ENCODE data around the gene GTF3C4. TPM values are rescaled to one million over a fixed set of nuclear protein-coding genes. Genes with fewer than 3 reads are reported as not detected.

The GTF3C4 gene, protein sequence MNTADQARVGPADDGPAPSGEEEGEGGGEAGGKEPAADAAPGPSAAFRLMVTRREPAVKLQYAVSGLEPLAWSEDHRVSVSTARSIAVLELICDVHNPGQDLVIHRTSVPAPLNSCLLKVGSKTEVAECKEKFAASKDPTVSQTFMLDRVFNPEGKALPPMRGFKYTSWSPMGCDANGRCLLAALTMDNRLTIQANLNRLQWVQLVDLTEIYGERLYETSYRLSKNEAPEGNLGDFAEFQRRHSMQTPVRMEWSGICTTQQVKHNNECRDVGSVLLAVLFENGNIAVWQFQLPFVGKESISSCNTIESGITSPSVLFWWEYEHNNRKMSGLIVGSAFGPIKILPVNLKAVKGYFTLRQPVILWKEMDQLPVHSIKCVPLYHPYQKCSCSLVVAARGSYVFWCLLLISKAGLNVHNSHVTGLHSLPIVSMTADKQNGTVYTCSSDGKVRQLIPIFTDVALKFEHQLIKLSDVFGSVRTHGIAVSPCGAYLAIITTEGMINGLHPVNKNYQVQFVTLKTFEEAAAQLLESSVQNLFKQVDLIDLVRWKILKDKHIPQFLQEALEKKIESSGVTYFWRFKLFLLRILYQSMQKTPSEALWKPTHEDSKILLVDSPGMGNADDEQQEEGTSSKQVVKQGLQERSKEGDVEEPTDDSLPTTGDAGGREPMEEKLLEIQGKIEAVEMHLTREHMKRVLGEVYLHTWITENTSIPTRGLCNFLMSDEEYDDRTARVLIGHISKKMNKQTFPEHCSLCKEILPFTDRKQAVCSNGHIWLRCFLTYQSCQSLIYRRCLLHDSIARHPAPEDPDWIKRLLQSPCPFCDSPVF
- total RNA-seq: 10 to 100 TPM in 2 of 4 donors, 1 to 10 TPM in 2; 8.3 to 12.2 (median 10.6) TPM
- polyA plus RNA-seq: 10 to 100 TPM in 1 of 3 donors, 1 to 10 TPM in 2; 3.8 to 12.8 (median 4.3) TPM
- long read RNA-seq, donor 1, full-length matches to known transcripts: 16 of 17 reads
- long read RNA-seq, donor 1, partial matches to known transcripts: 1 of 17 reads
- long read RNA-seq, donor 1, other reads (novel, unspliced or antisense): 0 of 17 reads
- long read RNA-seq, donor 2, full-length matches to known transcripts: 25 of 32 reads
- long read RNA-seq, donor 2, partial matches to known transcripts: 5 of 32 reads
- long read RNA-seq, donor 2, other reads (novel, unspliced or antisense): 2 of 32 reads

DNA sequence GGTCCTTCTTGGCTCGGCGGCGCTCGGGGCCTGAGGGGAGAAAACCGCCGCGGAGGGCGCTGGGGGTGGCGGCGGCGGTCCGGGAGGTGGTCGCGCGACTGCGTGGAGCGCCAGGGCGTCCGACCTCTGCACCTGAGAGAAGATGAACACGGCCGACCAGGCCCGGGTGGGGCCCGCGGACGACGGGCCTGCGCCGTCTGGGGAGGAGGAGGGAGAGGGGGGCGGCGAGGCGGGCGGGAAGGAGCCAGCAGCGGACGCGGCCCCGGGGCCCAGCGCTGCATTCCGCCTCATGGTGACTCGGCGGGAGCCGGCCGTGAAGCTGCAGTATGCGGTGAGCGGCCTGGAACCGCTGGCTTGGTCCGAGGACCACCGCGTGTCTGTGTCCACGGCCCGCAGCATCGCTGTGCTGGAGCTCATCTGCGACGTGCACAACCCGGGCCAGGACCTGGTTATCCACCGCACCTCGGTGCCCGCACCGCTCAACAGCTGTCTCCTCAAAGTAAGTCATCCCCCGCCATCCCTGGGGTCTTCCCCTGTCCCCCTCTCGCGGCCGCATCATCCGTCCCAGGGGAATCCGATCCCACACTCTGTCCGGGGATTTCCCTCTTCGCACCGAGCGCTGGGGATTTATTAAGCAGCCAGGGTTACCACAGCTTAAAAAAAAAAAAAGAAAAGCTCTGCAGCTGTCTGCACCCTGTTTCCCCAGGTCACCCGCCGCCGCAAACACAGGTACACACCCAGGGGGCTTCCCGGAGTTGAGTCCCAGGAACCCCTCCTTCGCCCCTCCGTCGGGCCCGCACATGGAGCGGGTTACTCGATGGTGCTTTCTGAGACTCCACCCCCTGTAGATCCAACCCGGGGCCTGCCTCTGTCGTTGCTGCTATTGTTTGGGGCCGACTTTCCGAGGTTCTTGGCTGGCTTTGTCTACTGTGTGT, at the start of gene GTF3C4:
Gene GTF3C4, plus strand, starts transcription at position 8 of the 935 bp plus-strand sequence. Its CDS starts 135 bp downstream, at position 143.
- DNase-seq: peak; percentile 83 to 92
- H3K27me3 ChIP-seq (ENCODE audit: insufficient read depth in 3 of 3, low read length in 2 of 3): no peaks in the 10 kb centered on the region
- H3K27ac ChIP-seq: peak within 1 kb of the TSS; percentile 99
- H3K9me3 ChIP-seq: no peaks in the 10 kb centered on the region
- H3K4me3 ChIP-seq: peak within 1 kb of the TSS; percentile 99
- TF ChIP-seq, protein P1, sequence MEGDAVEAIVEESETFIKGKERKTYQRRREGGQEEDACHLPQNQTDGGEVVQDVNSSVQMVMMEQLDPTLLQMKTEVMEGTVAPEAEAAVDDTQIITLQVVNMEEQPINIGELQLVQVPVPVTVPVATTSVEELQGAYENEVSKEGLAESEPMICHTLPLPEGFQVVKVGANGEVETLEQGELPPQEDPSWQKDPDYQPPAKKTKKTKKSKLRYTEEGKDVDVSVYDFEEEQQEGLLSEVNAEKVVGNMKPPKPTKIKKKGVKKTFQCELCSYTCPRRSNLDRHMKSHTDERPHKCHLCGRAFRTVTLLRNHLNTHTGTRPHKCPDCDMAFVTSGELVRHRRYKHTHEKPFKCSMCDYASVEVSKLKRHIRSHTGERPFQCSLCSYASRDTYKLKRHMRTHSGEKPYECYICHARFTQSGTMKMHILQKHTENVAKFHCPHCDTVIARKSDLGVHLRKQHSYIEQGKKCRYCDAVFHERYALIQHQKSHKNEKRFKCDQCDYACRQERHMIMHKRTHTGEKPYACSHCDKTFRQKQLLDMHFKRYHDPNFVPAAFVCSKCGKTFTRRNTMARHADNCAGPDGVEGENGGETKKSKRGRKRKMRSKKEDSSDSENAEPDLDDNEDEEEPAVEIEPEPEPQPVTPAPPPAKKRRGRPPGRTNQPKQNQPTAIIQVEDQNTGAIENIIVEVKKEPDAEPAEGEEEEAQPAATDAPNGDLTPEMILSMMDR (IDR thresholded peaks at IDR 0.05): no peak
- peaks cover 0 to 8% of the 10 kb centered on the region in 2 donors for H3K36me3 ChIP-seq (ENCODE audit: insufficient read depth in 1 of 2, low read depth in 1 of 2)
- peak; percentile 32 to 89 (median 39) for ATAC-seq
- WGBS, 3 donors: 0 to 1% (median 1%) methylated on average over 65 to 82 of the region's 82 CpGs
- H3K4me1 ChIP-seq: peaks cover 48% of the 10 kb centered on the region
- intact Hi-C loops (cut with DNase I): no loop called here

DNA sequence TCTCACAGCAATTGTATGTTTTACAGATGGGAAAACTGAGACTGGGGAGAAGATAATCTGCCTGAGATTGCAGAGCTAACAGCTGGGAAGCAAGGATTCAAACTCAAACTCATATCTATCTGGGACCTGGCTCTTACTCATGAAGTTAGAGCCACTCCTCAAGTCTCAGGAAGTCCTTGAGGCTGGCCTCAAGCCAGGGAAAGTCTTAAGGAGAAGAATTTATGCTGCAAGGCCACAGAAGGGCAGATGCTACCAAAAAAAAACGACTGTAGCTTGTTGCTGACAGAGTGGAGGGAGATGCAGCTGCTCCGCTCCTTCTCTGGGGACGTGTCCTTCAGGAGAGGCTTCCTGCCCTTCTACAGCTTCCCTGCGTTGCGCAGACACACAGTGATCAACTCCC, 48.1 kb upstream of the GTF3C4 start:
- no peak for DNase-seq

DNA sequence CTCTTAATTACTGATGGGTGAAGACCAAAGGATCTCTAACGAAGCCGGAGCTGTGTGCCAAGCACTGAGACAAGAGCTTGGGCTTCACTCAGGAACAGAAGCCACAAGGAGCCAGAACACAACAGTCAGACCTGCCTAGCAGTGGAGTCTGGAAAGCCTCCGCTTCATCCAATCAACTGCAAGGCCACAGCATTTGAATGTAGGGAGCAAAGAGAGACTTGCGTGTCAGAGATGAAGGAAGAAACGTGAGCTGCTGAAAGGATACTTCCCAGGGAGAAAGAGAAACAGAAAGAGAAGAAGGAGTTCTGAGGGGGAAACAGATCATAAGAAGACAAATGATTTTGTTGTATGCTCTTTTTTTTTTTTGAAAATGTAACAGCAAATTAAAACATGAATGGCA, 44.0 kb upstream of the GTF3C4 start:
- intact Hi-C loops (cut with DNase I): no loop called here
- DNase-seq (no peak), ATAC-seq (no peak)
- Histone ChIP-seq H3K27me3 (ENCODE audit: insufficient read depth in 3 of 3, low read length in 2 of 3) (no peaks in the 10 kb centered on the region), H3K4me1 (no peaks in the 10 kb centered on the region), H3K27ac (no peak overlapping the region), H3K9me3 (no peaks in the 10 kb centered on the region), H3K4me3 (no peak overlapping the region), H3K36me3 (ENCODE audit: insufficient read depth in 1 of 2, low read depth in 1 of 2) (peaks cover 2 to 94% of the 10 kb centered on the region in 2 donors)
- TF ChIP-seq, protein P1 (IDR thresholded peaks at IDR 0.05): no peak
- WGBS, 3 donors: 85 to 92% (median 90%) methylated on average over 5 of the region's 5 CpGs

More for the DNA sequence above, 48.1 kb upstream of the GTF3C4 start:
- intact Hi-C loops (cut with DNase I): no loop called here
- Histone ChIP-seq H3K4me3 (no peak overlapping the region), H3K27me3 (ENCODE audit: insufficient read depth in 3 of 3, low read length in 2 of 3) (no peaks in the 10 kb centered on the region), H3K27ac (no peak overlapping the region), H3K4me1 (no peaks in the 10 kb centered on the region), H3K36me3 (ENCODE audit: insufficient read depth in 1 of 2, low read depth in 1 of 2) (peaks cover 11 to 91% of the 10 kb centered on the region in 2 donors), H3K9me3 (no peaks in the 10 kb centered on the region)
- TF ChIP-seq, protein P1 (IDR thresholded peaks at IDR 0.05): no peak
- WGBS, 3 donors: 67 to 78% (median 68%) methylated on average over 5 of the region's 5 CpGs
- no peak for ATAC-seq

DNA sequence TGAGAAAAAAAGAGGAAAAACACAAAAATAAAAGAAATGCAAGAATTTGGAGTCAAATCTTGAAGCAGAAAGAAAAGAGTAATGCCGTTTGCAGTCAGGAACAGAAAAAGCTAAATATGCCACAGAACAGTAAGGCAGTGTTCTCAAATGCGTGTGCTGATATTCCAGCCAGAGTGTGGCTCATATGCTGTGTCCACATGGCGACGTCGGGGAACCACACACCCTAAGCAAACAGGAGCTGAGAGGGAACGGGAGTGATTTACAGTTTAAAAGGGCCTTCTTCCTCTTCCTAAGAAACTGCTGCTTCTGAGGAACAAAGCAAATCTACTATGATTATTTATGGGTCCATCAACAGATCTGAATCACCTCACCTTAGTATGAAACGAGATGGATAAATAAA, 43.2 kb upstream of the GTF3C4 start:
- Histone ChIP-seq H3K27ac (no peak overlapping the region), H3K36me3 (ENCODE audit: insufficient read depth in 1 of 2, low read depth in 1 of 2) (peaks cover 1 to 92% of the 10 kb centered on the region in 2 donors)

More for the DNA sequence above, 43.2 kb upstream of the GTF3C4 start:
- WGBS, 3 donors: 73 to 82% (median 82%) methylated on average over 7 of the region's 7 CpGs
- Histone ChIP-seq H3K27me3 (ENCODE audit: insufficient read depth in 3 of 3, low read length in 2 of 3) (no peaks in the 10 kb centered on the region), H3K4me3 (no peak overlapping the region), H3K9me3 (no peaks in the 10 kb centered on the region), H3K4me1 (no peaks in the 10 kb centered on the region)
- no peak for ATAC-seq
- intact Hi-C loops (cut with DNase I): no loop called here
- TF ChIP-seq, protein P1 (IDR thresholded peaks at IDR 0.05): no peak
- no peak for DNase-seq

All from psoas muscle (tissue), 8 donors.